K562 (cell line): ENCODE measurements around the gene SYVN1. TPM values are rescaled to one million over a fixed set of nuclear protein-coding genes. Genes with fewer than 3 reads are reported as not detected.
A peak's percentile ranks its signal among the peaks of the same experiment; 100 is the strongest.

Experiments
- ATF6 ChIP-seq: sonication (generic); formaldehyde crosslinking; IDR thresholded peaks from 2 replicates; pipeline ENCODE4 v1.4.0; 2020; ENCODE audit warnings: mild to moderate bottlenecking, missing genetic modification reagents
- CCNT2 ChIP-seq: IDR thresholded peaks from 2 replicates; pipeline ENCODE4 v1.6.1; 2011; ENCODE audit warnings: borderline replicate concordance, low read depth, mild to moderate bottlenecking, moderate library complexity, mixed read lengths, low read length; ENCODE audit not compliant: insufficient read length; ENCODE audit errors: extremely low read depth
- CUX1 ChIP-seq: fragments of 200-800 bp; sonication (Bioruptor generic); IDR thresholded peaks from 2 replicates; pipeline ENCODE4 v1.6.1; 2016; ENCODE audit warnings: missing genetic modification characterization, missing compliant biosample characterization
- E2F6 ChIP-seq, 2 experiments: IDR thresholded peaks; 2 replicates each; pipeline ENCODE4 v1.6.1; 2011; ENCODE audit warnings: borderline replicate concordance in 1 of 2, control low read depth in 1 of 2, low read depth in 1 of 2, low read length in 1 of 2, mild to moderate bottlenecking in 1 of 2, mixed read lengths in 1 of 2, moderate library complexity in 1 of 2; ENCODE audit not compliant: insufficient read depth in 1 of 2, insufficient read length in 1 of 2, poor library complexity in 1 of 2, severe bottlenecking in 1 of 2; ENCODE audit errors: extremely low read depth in 1 of 2
- FOS ChIP-seq: IDR thresholded peaks from 3 replicates; pipeline ENCODE4 v1.6.1; 2011; ENCODE audit not compliant: insufficient read length; ENCODE audit errors: extremely low read depth
- GABPB2 ChIP-seq: fragments of 250-450 bp; sonication (Bioruptor Pico); conservative IDR thresholded peaks from 2 replicates; pipeline ENCODE4 v1.5.1; 2021; ENCODE audit warnings: mild to moderate bottlenecking
- GTF2B ChIP-seq: IDR thresholded peaks from 2 replicates; pipeline ENCODE4 v1.6.1; 2011; ENCODE audit not compliant: insufficient read length; ENCODE audit errors: extremely low read depth
- HDAC6 ChIP-seq: IDR thresholded peaks from 2 replicates; pipeline ENCODE4 v1.6.1; 2012; ENCODE audit warnings: low read depth, mild to moderate bottlenecking, control low read depth, inconsistent platforms, low read length, moderate library complexity
- ILK ChIP-seq: fragments of 450-650 bp; IDR thresholded peaks from 2 replicates; pipeline ENCODE4 v1.6.1; 2016; ENCODE audit warnings: missing genetic modification characterization, low read depth, mild to moderate bottlenecking, missing compliant biosample characterization, moderate library complexity, borderline replicate concordance
- KAT8 ChIP-seq: fragments of 450-650 bp; IDR thresholded peaks from 2 replicates; pipeline ENCODE4 v1.6.1; 2016; ENCODE audit warnings: low read depth, mild to moderate bottlenecking
- MTA1 ChIP-seq: fragments of 450-650 bp; IDR thresholded peaks from 2 replicates; pipeline ENCODE4 v1.6.1; 2017; ENCODE audit warnings: borderline replicate concordance
- NFIC ChIP-seq: fragments of 450-650 bp; IDR thresholded peaks from 2 replicates; pipeline ENCODE4 v1.6.1; 2017; ENCODE audit warnings: mild to moderate bottlenecking, inconsistent platforms
- NR2F6 ChIP-seq: fragments of 450-650 bp; formaldehyde crosslinking; IDR thresholded peaks from 2 replicates; pipeline ENCODE4 v1.4.0; 2020; ENCODE audit warnings: mild to moderate bottlenecking
- PHF8 ChIP-seq: fragments of 200-600 bp; sonication (generic); IDR thresholded peaks from 2 replicates; pipeline ENCODE4 v1.6.1; 2012; ENCODE audit warnings: mixed run types, mild to moderate bottlenecking, inconsistent platforms, low read length, moderate library complexity, borderline replicate concordance
- ZC3H11A ChIP-seq: IDR thresholded peaks from 2 replicates; pipeline ENCODE4 v1.6.1; 2012; ENCODE audit warnings: low read depth, low read length, improper control_type of control experiment
- ZNF764 ChIP-seq: fragments of 250-450 bp; sonication (Bioruptor Pico); IDR thresholded peaks from 2 replicates; pipeline ENCODE4 v1.4.0; 2020; ENCODE audit warnings: low read depth, mild to moderate bottlenecking, moderate library complexity
- polyA plus RNA-seq, 8 experiments: library from polyadenylated mRNA; depleted of rRNA in 4 of 8; stranded (reverse) in 5 of 8; unstranded in 3 of 8; fragments of >200 nt; fragmentation: Nextera tagmentation in 2 of 8; fragmentation: Illumina TruSeq in 1 of 8; extraction: Ambion mirVana in 2 of 8; extraction: Trizol in 1 of 8; gene quantifications; 2 replicates each; pipeline versions ENCODE4 v1.2.1 to v1.2.3, GENCODE V29; 2011 to 2014; ENCODE audit warnings: inconsistent platforms in 1 of 8, missing spikeins in 1 of 8
- total RNA-seq, 7 experiments: library from RNA; depleted of rRNA in 6 of 7; stranded (reverse); fragments of >200 nt in 6 of 7; fragmentation: Illumina TruSeq in 2 of 7; extraction: Trizol in 2 of 7; gene quantifications; 2 replicates each; pipeline versions ENCODE4 v1.2.1 to v1.2.3, GENCODE V29; 2011 to 2021; ENCODE audit warnings: low replicate concordance in 1 of 7

SYVN1 gene
- total and polyA plus RNA-seq, 9 of the 15 experiments (the other 6 are each of a cell fraction or from before 2014, with no cell fraction given), result 0.41 to 47.4 (median 9.9) TPM

DNA sequence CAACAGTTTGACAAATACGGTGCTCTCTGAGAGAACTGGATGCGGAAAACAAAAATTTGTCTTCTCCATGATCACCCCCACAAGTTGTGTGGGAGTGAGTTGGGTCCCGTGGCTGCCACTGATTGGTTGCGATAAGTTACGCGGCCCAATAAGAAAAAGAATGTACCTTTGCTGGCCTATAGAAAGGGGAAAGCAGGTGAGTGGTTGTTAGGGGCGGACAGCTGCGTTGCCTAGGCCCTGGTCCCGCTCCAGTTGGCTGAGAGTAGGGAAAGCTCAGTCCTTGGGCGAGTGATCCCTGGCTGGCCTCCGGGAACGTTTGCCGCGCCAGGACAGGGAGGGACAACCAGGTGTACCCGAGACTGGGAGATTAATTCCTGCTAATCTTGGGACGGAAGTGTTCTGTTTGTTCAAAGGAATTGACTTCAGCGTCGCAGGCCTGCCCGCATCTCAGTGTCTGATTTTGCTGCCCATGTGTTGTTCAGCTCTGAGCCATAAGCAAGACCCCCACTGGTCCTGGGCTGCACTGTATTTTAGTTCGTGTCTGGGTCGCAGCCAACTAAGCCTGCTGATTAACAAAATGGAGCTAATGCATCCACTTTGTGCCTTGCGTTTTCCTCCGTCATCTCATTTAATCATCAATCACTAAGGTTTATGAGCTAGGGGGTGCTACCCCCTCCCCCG is 773 bp upstream of the SYVN1 start (continued):
- TF ChIP-seq ATF6 (CRISPR knock-in tag) (no peak), KAT8 (no peak), CCNT2 (peak; percentile 4), NFIC (peak; percentile 35), FOS (peak; percentile 90), GABPB2 (CRISPR knock-in tag) (no peak), MTA1 (no peak), NR2F6 (CRISPR knock-in tag) (no peak), GTF2B (no peak), HDAC6 (no peak), ILK (tag) (no peak), CUX1 (CRISPR knock-in tag) (no peak), ZNF764 (CRISPR knock-in tag) (no peak), ZC3H11A (no peak), E2F6 (IDR thresholded peaks at IDR 0.05; ENCODE audit: borderline replicate concordance in 1 of 2, extremely low read depth in 1 of 2, insufficient read depth in 1 of 2, insufficient read length in 1 of 2, low read depth in 1 of 2, low read length in 1 of 2, poor library complexity in 1 of 2, severe bottlenecking in 1 of 2) (peak in 1 of 2 experiments; percentile 20), PHF8 (peak; percentile 47; the same call in 1 of the 2 replicates)
